ENCODE results near the gene IER3.
"Not testable (repeated sequence)": the region's sequence is repeated elsewhere in the genome, so short reads cannot be mapped to it uniquely, and the experiment has no call there.

Gene IER3

GRCh38 chr6:30769853-30770524 is 25.6 kb upstream of the IER3 start:
- intact Hi-C loops (cut with DNase I) = no loop called here
- DNase-seq = no peak

- DNase-seq = peak; percentile 46 to 93 (median 77)
- intact Hi-C loops (cut with DNase I) = no loop called here
Measured at GRCh38 chr6:30769088-30769852, 24.9 kb upstream of the IER3 start.

- DNase-seq = no peak
- intact Hi-C loops (cut with DNase I) = no loop called here
Measured at GRCh38 chr6:30768634-30769087, 24.3 kb upstream of the IER3 start.

GRCh38 chr6:30767944-30768301 is 23.6 kb upstream of the IER3 start:
- intact Hi-C loops (cut with DNase I) = no loop called here
- DNase-seq = no peak

GRCh38 chr6:30767158-30767943 is 23.0 kb upstream of the IER3 start:
- intact Hi-C loops (cut with DNase I) = no loop called here
- no peak for DNase-seq

- DNase-seq = no peak
- intact Hi-C loops (cut with DNase I) = no loop called here
Measured at GRCh38 chr6:30766461-30767157, 22.3 kb upstream of the IER3 start.

- DNase-seq; intact Hi-C loops (cut with DNase I): not testable (repeated sequence)
Measured at GRCh38 chr6:30765495-30765894, 21.1 kb upstream of the IER3 start.

GRCh38 chr6:30764490-30765043 is 20.2 kb upstream of the IER3 start:
- DNase-seq; intact Hi-C loops (cut with DNase I): not testable (repeated sequence)

GRCh38 chr6:30763618-30764489 is 19.5 kb upstream of the IER3 start:
- peak in 4 of 42 donors; percentile 7 to 49 (median 20) for DNase-seq
- intact Hi-C loops (cut with DNase I) = no loop called here

- intact Hi-C loops (cut with DNase I) = no loop called here
- DNase-seq = no peak
Measured at GRCh38 chr6:30763155-30763617, 18.8 kb upstream of the IER3 start.

- no peak for DNase-seq
- intact Hi-C loops (cut with DNase I) = no loop called here
Measured at GRCh38 chr6:30761791-30762429, 17.6 kb upstream of the IER3 start.

- no peak for DNase-seq
- intact Hi-C loops (cut with DNase I) = no loop called here
Measured at GRCh38 chr6:30760549-30760948, 16.2 kb upstream of the IER3 start.

- intact Hi-C loops (cut with DNase I) = no loop called here
- DNase-seq = no peak
Measured at GRCh38 chr6:30759575-30760239, 15.4 kb upstream of the IER3 start.

GRCh38 chr6:30757261-30757904 is 13.0 kb upstream of the IER3 start:
- no peak for DNase-seq
- intact Hi-C loops (cut with DNase I) = no loop called here

GRCh38 chr6:30756405-30757003 is 12.2 kb upstream of the IER3 start:
- DNase-seq; intact Hi-C loops (cut with DNase I): not testable (repeated sequence)

- intact Hi-C loops (cut with DNase I) = no loop called here
- no peak for DNase-seq
Measured at GRCh38 chr6:30754631-30755030, 10.3 kb upstream of the IER3 start.

Data from head of caudate nucleus (tissue), 42 donors.